Measurements from ENCODE around the gene ARID1B.

Gene ARID1B

DNA sequence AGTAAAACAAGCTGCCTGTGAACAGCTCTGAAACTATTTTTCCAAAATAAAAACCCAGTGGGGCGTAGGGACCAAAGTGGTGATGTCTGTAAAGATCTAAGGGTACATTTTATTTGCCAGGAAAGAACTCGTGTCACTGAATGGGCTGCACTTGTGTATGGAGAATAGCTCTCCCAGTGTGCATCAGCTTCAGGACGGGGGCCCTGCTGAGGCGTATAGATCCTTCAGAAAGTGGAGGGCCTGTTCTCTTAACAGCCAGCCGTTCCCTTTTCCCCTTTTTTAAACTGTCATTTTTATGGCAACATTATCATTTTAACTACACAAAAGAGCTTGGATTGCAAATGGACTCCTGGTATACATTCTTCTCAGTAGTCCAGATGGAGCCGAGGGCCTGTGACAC lies 408.8 kb downstream of the ARID1B start:
- no peak for DNase-seq (ENCODE audit: low read depth)

DNA sequence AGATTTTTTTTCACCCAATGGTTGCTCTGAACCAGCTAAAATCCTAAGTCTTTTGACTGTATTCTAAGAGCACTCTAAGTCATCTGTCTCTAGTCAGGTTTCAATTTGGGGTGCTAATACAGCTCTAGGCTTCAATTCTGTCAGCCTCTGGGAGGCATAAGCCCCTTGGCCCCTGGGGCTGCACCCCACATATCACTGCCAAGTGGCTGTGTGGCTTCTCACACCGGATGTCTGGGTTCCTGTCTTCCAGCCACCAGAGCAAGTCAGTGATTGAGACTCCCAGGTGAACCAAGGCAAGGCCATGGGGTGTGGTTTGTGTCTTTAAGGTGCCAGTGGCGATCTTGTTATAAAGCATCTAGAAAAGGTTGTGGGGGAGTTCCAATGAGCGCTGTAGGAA lies 409.6 kb downstream of the ARID1B start:
- DNase-seq (ENCODE audit: low read depth) = no peak

DNA sequence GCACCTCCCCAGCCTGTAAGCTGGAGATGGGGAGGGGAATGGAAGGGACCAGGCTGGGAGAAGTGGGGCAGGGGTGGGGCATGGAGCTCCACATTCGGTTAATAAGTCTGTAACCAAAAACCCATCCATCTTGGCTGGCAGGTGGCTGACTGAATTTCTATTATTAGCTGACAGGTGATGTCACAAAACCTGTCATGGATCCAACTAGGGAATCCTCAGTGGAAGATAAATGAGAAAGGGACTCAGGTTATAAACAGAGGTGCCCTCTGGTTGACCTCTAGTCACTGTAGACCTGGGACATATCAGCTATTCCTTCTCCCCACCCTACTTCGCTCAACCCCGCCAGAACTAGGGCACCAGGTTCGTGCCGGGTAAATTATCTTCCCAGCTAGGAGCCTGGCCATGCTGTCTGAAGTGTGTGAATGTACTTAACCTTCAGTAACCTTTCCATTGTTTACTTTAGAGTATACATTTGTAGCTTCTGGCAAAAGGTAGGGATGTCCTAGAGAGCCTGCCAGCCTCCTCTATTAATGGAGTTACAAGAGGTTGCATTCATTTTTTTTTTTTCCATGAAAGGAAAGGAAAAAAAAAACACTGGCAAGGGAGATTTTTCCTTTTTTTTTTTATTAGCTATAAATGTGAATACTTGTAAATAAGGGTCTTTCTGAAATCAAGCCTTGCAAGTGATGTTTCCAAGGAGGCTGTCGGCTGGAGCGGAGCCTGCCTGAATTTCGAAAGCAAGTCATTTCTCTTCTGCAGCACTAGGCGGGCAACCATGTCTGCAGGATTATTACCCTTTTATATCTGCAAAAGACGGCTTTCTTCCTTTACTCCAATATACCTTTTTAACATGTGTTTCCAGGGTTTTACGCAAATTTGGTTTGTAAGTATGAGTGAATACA lies 410.3 kb downstream of the ARID1B start:
- DNase-seq (ENCODE audit: low read depth) = no peak

DNA sequence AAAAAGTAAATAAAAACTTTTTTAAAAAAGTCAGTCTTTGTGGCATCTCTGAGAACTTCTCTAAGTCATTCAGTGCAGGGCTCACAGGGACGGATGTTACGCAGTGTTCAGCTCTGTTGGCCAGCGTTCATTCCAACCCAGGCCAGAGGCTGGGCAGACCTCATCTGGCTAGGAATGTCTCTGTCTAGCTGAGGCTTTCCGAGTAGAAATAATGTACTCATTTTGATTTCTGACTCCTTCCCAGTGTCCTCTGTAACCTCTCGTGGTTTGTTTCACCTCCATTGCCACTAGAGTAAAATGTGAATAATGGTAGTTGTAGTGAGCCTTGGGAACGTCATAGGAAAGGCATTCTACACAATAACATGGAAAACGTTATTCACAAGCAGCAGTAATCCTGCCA lies 411.0 kb downstream of the ARID1B start:
- DNase-seq (ENCODE audit: low read depth) = no peak

DNA sequence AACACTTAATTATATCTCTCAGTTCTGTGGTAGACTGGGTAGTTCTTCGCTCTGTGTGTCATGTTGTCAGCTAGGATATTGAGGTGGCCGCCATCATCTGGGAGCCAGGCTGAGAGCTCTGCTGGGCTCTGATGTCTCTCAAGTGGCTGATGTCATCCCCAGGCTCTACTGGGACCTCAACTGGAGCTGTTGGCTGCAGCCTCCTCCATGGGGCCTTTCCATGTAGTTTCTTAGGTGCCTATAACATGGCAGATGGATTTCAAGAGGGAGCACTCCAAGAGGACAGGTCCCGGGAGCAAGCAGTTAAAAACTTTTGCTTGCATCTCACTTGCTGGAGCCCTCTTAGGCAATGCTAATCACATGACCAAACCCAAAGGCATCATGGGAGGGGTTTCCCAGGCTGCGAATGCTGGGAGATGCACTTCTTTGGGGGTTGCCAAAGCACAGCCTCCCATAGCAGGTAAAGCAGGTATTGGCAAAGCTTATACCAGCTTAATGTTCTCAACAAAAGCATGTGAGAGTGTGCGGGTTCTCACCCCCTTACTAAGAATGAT lies 416.3 kb downstream of the ARID1B start:
- DNase-seq (ENCODE audit: low read depth) = no peak

DNA sequence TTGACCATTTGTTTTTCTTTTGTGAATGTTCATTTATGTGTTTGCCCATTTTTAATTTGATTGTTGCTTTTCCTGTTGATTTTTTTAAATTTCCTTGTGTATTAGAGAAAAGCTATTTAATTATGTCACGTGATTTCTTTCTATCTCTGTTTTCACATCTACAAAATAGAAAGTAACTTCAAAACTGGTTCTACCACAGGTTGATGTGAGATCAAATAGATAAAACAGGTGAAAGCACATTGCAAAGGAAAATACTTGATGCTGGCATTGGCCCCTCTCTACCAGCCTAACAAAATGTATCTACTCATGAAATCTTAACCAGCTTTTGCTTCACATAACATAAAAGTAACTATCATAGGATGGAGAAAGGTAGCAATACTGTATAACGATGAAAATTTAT lies 416.9 kb downstream of the ARID1B start:
- no peak for DNase-seq (ENCODE audit: low read depth)

DNA sequence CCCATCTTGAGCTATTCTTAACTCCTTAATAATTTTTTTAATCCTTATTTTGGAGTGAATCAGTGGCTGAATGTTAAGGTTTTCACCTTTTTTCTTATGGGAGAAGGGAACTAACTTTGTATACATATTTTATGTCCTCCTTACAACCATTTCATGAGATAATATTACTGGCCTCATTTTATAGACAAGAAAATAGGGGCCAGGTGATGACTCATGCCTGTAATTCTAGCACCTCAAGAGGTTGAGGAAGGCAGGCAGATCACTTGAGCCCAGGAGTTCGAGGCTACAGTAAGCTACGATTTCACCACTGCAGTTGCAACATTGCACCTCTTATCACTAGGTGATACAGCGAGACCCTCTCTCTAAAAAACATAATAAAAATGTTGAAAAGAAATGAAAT lies 417.5 kb downstream of the ARID1B start:
- DNase-seq (ENCODE audit: low read depth) = no peak

DNA sequence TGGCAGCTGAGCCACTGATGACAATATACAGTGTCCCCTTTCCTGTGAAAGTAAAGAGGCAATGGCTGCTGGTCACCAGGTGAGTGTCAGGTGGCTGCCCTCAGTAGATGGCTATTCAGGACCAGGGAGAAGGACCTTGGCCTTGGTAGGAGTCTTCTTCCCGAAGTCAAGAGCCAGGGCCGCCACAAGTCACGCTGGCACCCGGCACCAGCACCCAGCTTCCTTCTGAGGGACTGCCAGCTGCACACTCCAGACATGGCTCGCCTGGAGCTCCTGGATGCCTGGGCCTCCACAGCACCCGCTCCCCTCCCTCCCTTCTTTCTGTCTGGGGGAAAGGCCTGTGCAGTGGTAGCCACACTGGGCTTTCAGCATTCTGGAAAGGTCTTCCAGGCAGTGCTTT lies 419.2 kb downstream of the ARID1B start:
- DNase-seq (ENCODE audit: low read depth) = no peak

DNA sequence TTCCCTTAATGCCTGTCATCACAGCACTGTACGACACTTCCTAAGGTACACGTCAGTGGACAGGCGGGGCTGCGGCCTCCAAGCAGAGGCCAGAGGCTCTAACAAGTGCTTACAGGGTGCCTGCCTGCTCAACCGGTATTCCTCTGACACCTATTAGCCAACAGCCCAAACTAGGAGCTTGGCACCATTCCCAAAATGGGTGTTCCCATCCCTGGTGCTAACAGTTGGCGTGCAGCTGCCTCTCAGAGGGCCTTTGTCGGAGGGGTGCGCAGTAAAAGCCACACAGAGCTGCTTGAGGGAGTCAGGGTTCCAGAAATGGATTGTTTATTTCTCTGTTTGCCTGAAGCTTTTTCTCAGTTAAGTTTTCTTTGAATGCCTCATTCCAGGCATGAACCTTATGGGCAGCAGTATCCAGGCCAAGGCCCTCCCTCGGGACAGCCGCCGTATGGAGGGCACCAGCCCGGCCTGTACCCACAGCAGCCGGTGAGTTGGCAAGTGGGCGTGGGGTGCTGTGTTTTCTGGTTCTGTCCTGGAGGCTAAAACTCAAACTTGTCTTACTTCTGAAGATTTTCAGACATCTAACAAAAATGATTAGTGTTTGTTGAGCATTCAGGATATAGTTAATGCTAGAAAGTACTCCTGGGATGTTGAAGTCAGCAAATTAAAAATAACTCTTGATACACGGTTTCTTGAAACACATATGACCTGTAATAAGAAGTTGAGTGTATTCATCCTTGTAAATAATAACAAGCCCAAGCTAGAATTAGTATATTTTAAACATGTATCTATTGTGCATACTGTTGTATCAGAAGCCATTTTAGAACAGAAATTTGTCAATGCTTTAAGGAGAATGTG lies 421.5 kb downstream of the ARID1B start:
- DNase-seq (ENCODE audit: low read depth) = no peak

DNA sequence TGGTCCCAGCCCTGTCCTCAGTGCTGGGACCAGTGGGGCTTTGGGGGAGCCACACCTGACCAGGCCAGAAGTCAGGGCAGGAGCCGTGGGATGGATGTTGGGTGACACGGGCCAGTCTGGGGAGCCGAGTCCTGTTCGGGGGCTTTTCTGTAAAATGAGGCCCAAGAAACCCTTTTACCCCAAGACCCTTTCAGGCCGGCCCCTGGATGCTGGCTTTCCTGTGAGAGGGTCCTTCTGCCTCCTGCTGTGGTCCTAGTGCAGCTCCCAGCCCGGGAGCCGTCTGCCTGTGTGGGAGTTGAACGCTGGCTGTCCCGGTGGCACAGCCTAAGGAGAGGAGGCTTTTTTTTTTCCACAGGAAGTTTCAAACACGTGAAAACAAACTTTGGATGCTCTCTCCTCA lies 422.9 kb downstream of the ARID1B start:
- no peak for DNase-seq (ENCODE audit: low read depth)

DNA sequence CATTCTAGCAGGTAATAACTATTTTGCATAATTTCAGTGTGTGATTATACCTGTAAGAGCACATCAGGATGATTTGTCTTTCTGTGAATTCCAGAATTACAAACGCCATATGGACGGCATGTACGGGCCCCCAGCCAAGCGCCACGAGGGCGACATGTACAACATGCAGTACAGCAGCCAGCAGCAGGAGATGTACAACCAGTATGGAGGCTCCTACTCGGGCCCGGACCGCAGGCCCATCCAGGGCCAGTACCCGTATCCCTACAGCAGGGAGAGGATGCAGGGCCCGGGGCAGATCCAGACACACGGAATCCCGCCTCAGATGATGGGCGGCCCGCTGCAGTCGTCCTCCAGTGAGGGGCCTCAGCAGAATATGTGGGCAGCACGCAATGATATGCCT lies 423.4 kb downstream of the ARID1B start:
- DNase-seq (ENCODE audit: low read depth) = no peak

DNA sequence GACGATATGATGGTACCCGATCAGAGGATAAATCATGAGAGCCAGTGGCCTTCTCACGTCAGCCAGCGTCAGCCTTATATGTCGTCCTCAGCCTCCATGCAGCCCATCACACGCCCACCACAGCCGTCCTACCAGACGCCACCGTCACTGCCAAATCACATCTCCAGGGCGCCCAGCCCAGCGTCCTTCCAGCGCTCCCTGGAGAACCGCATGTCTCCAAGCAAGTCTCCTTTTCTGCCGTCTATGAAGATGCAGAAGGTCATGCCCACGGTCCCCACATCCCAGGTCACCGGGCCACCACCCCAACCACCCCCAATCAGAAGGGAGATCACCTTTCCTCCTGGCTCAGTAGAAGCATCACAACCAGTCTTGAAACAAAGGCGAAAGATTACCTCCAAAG lies 423.9 kb downstream of the ARID1B start:
- no peak for DNase-seq (ENCODE audit: low read depth)

DNA sequence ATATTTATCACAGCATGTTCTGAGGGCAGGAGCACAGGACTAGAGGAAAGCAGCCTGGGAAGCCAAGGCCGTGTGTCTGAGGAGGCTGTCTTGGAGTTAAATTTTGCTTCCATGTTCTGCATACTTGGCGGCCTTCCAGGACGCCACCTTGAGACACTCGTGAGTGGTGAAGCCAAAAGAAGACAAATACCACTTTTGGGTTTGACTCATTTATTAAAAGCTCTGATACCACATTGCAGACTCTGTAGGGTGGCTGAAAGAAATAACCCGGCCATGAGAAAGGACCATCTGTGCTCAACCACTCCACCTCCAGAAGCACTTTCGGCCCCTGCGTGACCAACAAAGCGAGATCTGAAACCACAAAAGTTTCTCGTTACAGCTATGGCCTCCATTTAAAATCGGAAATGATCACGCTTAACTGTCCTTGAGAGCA lies 426.1 kb downstream of the ARID1B start:
- DNase-seq (ENCODE audit: low read depth) = no peak

DNA sequence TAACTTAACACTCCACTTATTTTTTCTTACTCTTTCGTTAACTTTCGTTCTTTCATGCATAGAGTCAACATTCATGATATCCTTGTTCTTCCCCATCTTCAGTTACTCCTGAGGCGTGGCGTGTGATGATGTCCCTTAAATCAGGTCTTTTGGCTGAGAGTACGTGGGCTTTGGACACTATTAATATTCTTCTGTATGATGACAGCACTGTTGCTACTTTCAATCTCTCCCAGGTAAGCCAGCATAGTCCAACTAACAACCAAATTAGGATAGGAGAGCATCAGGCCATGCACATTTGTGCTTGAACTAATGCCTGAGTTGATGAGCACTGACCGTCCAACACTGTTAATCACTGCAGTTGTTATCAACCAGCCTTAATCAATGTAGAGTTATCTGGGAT lies 426.6 kb downstream of the ARID1B start:
- DNase-seq (ENCODE audit: low read depth) = no peak

DNA sequence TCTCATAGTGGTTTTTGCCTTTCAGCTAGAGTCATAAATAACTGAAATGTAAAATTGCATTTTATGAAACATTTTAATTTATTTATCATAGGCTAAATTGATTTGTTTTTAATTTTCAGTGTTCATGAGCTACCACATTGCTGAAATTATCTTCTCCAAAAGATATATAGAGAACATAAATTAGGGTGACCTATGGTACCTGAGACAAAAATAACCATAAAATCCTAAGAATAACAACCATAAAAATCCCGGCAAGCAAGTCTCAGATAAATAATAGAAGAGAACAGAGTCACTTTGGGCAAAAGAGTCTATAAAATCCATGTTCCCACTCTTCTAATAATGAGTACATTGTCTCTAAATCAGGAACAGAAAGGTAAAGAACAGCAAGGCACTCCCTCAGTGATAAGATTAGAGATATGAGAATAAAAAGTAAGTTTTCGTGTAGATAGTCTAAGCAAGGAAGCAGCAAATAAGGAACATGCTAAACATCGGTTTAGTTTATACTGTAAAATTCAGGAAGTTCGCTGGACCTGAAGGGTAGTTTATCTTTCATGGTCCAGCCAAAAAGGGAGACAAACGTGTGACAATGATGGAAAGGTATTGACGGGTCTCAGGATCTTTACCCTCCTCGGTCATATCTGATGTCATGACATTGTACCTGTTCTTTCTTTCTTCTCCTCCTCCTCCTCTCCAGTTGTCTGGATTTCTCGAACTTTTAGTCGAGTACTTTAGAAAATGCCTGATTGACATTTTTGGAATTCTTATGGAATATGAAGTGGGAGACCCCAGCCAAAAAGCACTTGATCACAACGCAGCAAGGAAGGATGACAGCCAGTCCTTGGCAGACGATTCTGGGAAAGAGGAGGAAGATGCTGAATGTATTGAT lies 428.5 kb downstream of the ARID1B start:
- no peak for DNase-seq (ENCODE audit: low read depth)

DNA sequence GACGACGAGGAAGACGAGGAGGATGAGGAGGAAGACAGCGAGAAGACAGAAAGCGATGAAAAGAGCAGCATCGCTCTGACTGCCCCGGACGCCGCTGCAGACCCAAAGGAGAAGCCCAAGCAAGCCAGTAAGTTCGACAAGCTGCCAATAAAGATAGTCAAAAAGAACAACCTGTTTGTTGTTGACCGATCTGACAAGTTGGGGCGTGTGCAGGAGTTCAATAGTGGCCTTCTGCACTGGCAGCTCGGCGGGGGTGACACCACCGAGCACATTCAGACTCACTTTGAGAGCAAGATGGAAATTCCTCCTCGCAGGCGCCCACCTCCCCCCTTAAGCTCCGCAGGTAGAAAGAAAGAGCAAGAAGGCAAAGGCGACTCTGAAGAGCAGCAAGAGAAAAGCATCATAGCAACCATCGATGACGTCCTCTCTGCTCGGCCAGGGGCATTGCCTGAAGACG lies 429.2 kb downstream of the ARID1B start:
- DNase-seq (ENCODE audit: low read depth) = no peak

DNA sequence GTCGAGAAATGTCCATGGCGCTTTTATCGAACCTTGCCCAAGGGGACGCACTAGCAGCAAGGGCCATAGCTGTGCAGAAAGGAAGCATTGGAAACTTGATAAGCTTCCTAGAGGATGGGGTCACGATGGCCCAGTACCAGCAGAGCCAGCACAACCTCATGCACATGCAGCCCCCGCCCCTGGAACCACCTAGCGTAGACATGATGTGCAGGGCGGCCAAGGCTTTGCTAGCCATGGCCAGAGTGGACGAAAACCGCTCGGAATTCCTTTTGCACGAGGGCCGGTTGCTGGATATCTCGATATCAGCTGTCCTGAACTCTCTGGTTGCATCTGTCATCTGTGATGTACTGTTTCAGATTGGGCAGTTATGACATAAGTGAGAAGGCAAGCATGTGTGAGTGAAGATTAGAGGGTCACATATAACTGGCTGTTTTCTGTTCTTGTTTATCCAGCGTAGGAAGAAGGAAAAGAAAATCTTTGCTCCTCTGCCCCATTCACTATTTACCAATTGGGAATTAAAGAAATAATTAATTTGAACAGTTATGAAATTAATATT lies 430.4 kb downstream of the ARID1B start:
- DNase-seq (ENCODE audit: low read depth) = no peak

DNA sequence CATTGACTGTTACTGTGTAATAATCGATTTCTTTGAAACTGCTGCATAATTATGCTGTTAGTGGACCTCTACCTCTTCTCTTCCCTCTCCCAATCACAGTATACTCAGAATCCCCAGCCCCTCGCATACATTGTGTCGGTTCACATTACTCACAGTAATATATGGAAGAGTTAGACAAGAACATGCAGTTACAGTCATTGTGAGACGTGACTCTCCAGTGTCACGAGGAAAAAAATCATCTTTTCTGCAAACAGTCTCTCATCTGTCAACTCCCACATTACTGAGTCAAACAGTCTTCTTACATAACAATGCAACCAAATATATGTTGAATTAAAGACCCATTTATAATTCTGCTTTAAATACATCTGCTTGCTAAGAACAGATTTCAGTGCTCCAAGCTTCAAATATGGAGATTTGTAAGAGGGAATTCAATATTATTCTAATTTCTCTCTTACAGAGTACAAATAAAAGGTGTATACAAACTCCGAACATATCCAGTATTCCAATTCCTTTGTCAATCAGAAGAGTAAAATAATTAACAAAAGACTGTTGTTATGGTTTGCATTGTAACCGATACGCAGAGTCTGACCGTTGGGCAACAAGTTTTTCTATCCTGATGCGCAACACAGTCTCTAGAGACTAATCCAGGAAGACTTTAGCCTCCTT lies 432.8 kb downstream of the ARID1B start:
- DNase-seq (ENCODE audit: low read depth) = no peak

DNA sequence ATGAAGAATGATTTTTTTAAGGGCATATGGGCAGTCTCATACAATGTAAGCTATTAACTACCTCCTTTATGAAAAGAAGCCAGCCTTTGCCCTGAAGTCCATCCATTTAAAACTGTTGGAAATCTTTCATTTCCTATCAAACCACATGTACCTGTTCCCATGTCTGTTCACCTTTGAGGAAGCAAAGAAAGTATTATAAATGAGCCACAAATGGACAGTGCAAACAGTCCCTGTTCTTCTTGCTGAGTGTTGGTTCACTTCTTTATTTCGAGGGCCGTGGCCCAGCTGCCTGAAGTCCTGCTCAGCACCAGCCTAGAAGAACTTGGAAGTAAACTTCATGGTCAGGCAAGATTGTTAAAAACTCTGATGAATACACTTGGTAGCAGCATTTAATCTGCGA lies 433.8 kb downstream of the ARID1B start:
- DNase-seq (ENCODE audit: low read depth) = no peak

DNA sequence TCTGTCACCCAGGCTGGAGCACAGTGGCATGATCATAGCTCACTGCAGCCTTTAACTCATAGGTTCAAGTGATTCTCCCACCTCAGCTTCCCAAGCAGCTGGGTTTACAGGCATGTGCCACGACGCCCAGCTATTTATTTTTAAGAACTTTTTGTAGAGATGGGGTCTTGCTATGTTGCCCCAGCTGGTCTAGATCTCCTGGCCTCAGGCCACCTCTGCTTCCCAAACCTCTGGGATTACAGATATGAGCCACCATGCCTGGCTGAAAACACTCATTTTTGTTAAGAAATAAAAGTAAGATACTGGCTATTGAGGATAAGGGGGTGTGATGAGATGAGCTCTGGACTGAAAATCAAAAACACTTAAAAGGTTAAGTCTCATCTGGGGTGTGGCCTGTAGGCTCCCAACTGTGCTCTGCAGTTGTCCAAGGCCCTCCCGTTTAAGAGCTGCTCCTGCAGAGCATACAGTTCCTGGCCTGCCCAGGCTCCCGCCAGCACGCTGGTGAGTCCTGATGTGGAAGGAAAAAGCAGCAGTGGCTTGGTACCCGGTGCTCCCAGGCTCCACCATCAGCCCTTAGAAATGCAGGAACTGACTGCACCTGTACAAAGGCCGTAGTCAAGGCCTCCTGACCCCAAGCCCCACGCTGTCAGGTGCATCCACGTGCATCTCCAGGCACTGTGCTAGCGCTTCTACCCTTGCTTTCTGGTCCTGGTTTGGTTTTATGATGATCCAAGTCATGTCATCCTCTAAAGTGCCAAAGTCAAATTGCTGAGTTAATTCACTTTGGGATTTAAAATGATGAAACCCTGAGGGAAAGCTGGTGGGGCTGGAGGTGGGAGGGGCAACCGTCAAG lies 434.7 kb downstream of the ARID1B start:
- no peak for DNase-seq (ENCODE audit: low read depth)

Data from T follicular helper cell (primary cell).